ENCODE measurements around the gene RALB. TPM values are rescaled to one million over a fixed set of nuclear protein-coding genes. Genes with fewer than 3 reads are reported as not detected.
"Not testable (repeated sequence)": the region's sequence is repeated elsewhere in the genome, so short reads cannot be mapped to it uniquely, and the experiment has no call there.

RALB gene
- total RNA-seq, 6 experiments from 2014 or later, result 60.1 to 72.5 (median 69.2) TPM

DNA sequence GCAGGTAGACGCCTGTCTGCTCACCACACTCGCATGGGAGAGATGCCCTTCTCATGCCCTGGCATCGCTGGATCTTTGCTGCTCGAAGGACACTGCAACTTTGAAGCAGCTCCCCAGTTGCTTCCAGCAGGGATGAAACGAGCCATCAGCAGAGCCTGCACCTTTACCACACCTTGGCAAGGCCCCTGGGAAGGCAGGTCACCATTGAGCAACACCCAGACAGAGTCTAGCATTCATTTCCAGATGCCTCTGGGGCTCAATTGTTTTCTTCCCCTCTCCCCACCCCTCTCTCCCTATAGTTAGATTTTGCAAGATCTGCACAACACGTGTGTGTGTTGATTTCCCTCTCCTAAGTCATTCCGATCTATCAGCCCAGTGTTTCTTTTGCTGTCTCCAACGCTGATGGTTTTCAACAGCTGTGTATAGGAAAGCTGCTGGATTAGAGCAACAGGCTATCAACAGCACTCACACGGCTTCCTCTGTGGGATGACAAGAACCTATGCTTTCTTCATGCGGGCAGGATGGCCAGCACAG, 67.7 kb downstream of the RALB start:
- Mint-ChIP-seq H3K4me3 (no peak overlapping the region), H3K27ac (no peak overlapping the region)

GRCh38 chr2:120320887-120321556, 68.4 kb downstream of the RALB start:
- not testable (repeated sequence) for DNase-seq; H3K4me1 Mint-ChIP-seq (ENCODE audit: low read depth); H3K4me3 Mint-ChIP-seq; H3K9me3 Mint-ChIP-seq; H3K27ac Mint-ChIP-seq; H3K36me3 Mint-ChIP-seq (ENCODE audit: low read depth)
- H3K27me3 Mint-ChIP-seq (ENCODE audit: insufficient read depth), result peaks cover 26% of the 10 kb centered on the region

More for the DNA sequence above, 67.7 kb downstream of the RALB start:
- TF ChIP-seq, protein P1, sequence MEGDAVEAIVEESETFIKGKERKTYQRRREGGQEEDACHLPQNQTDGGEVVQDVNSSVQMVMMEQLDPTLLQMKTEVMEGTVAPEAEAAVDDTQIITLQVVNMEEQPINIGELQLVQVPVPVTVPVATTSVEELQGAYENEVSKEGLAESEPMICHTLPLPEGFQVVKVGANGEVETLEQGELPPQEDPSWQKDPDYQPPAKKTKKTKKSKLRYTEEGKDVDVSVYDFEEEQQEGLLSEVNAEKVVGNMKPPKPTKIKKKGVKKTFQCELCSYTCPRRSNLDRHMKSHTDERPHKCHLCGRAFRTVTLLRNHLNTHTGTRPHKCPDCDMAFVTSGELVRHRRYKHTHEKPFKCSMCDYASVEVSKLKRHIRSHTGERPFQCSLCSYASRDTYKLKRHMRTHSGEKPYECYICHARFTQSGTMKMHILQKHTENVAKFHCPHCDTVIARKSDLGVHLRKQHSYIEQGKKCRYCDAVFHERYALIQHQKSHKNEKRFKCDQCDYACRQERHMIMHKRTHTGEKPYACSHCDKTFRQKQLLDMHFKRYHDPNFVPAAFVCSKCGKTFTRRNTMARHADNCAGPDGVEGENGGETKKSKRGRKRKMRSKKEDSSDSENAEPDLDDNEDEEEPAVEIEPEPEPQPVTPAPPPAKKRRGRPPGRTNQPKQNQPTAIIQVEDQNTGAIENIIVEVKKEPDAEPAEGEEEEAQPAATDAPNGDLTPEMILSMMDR (IDR thresholded peaks at IDR 0.05), result no peak
- Mint-ChIP-seq H3K9me3 (no peaks in the 10 kb centered on the region), H3K36me3 (ENCODE audit: low read depth) (no peaks in the 10 kb centered on the region), H3K4me1 (ENCODE audit: low read depth) (no peaks in the 10 kb centered on the region), H3K27me3 (ENCODE audit: insufficient read depth) (peaks cover 22% of the 10 kb centered on the region)
- DNase-seq, result no peak

- H3K4me1 Mint-ChIP-seq (ENCODE audit: low read depth), result no peaks in the 10 kb centered on the region
- no peaks in the 10 kb centered on the region for H3K9me3 Mint-ChIP-seq
- TF ChIP-seq, protein P1 (IDR thresholded peaks at IDR 0.05), result no peak
- peaks cover 25% of the 10 kb centered on the region for H3K27me3 Mint-ChIP-seq (ENCODE audit: insufficient read depth)
- no peaks in the 10 kb centered on the region for H3K36me3 Mint-ChIP-seq (ENCODE audit: low read depth)
- no peak overlapping the region for H3K27ac Mint-ChIP-seq
- H3K4me3 Mint-ChIP-seq, result no peak overlapping the region
- DNase-seq, result no peak
Measured at GRCh38 chr2:120321721-120322284, 69.2 kb downstream of the RALB start.

- Mint-ChIP-seq H3K9me3 (no peaks in the 10 kb centered on the region), H3K36me3 (ENCODE audit: low read depth) (no peaks in the 10 kb centered on the region), H3K27me3 (ENCODE audit: insufficient read depth) (peaks cover 29% of the 10 kb centered on the region), H3K4me3 (no peak overlapping the region), H3K4me1 (ENCODE audit: low read depth) (no peaks in the 10 kb centered on the region), H3K27ac (no peak overlapping the region)
- TF ChIP-seq, protein P1 (IDR thresholded peaks at IDR 0.05), result no peak
- DNase-seq, result no peak
Measured at GRCh38 chr2:120322329-120322728, 69.7 kb downstream of the RALB start.

DNA sequence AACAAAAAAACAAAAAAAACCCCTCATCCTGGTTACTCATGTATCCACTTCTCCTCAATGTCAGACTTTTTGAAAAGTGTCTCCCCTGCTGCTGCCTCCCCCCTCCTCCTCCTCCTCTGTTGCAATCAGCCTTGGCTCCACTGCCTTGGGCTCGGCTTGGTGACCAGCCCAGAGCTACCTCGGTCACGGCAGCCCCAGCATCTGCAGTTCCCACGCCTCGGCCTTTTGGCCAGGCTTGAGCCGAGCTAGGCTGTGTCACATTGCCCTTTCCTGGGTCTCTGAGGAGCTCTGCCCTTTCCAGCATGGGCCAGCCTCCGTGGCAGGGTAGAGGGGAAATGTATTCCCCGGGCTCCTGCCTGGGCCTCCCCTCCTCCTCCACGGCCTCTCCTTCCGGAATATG, 70.6 kb downstream of the RALB start:
- no peak for DNase-seq
- H3K4me1 Mint-ChIP-seq (ENCODE audit: low read depth), result no peaks in the 10 kb centered on the region
- H3K4me3 Mint-ChIP-seq, result no peak overlapping the region
- no peaks in the 10 kb centered on the region for H3K36me3 Mint-ChIP-seq (ENCODE audit: low read depth)
- no peaks in the 10 kb centered on the region for H3K9me3 Mint-ChIP-seq
- H3K27ac Mint-ChIP-seq, result no peak overlapping the region
- H3K27me3 Mint-ChIP-seq (ENCODE audit: insufficient read depth), result peaks cover 36% of the 10 kb centered on the region
- TF ChIP-seq, protein P1 (IDR thresholded peaks at IDR 0.05), result no peak

- H3K4me3 Mint-ChIP-seq, result no peak overlapping the region
- peaks cover 43% of the 10 kb centered on the region for H3K27me3 Mint-ChIP-seq (ENCODE audit: insufficient read depth)
- H3K36me3 Mint-ChIP-seq (ENCODE audit: low read depth), result no peaks in the 10 kb centered on the region
- DNase-seq, result no peak
- H3K4me1 Mint-ChIP-seq (ENCODE audit: low read depth), result no peaks in the 10 kb centered on the region
- TF ChIP-seq, protein P1 (IDR thresholded peaks at IDR 0.05), result no peak
- H3K9me3 Mint-ChIP-seq, result no peaks in the 10 kb centered on the region
- no peak overlapping the region for H3K27ac Mint-ChIP-seq
Measured at GRCh38 chr2:120323807-120324399, 71.3 kb downstream of the RALB start.

Measured in HFFc6 (cell line).